ENCODE data around the gene PREX1. TPM values are rescaled to one million over a fixed set of nuclear protein-coding genes. Genes with fewer than 3 reads are reported as not detected.

The PREX1 gene
- total and polyA plus RNA-seq, 2 of the 4 experiments (the other 2 are of a cell fraction) = 0.67 to 0.72 TPM

DNA sequence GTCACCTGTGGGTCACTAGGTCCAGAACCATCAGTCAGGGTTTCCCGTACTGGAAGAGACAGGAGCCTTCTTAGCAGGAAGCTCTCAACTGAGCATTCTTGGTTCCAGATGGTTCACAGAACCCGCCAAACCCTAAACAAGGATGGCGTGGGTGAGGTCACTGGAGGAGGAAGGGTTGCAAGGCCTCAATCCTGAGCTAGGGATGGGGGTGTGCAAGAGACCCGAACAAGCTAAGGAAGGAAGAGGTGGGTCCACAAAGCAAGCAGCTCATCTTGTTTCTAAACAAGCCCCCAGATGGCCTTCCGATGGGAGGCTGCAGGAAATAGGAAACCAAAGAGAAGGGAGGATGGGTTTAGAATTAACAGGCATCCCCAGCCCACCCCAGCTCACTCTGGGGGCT lies 92.7 kb downstream of the PREX1 start:
- Histone ChIP-seq H4K5ac (ENCODE audit: low read depth, low read length) (no peak overlapping the region), H3K4me1 (ENCODE audit: control insufficient read depth, insufficient read depth, low read length) (no peaks in the 10 kb centered on the region), H3K27ac (ENCODE audit: insufficient read depth, low read length) (no peak overlapping the region), H3K18ac (ENCODE audit: low read depth, low read length) (no peak overlapping the region), H2AFZ (replicated peaks; ENCODE audit: low read length, poor library complexity) (no peak overlapping the region), H3K14ac (replicated peaks; ENCODE audit: low read depth, low read length) (no peak overlapping the region), H3K27me3 (ENCODE audit: control insufficient read depth, insufficient read depth, low read length) (peaks cover 3% of the 10 kb centered on the region; the same call in 1 of the 2 replicates), H2BK20ac (ENCODE audit: low read depth, low read length) (no peak overlapping the region), H2AK9ac (replicated peaks; ENCODE audit: low read depth, low read length, poor library complexity) (no peak overlapping the region), H4K20me1 (ENCODE audit: insufficient read depth, low read length) (no peaks in the 10 kb centered on the region), H3K79me1 (ENCODE audit: low read depth in 1 of 2, low read length in 2 of 2) (no peaks in the 10 kb centered on the region), H3K4me3 (ENCODE audit: insufficient read depth, low read depth, low read length) (no peak overlapping the region), H3K4ac (ENCODE audit: low read depth, low read length) (no peak overlapping the region), H3K9ac (ENCODE audit: low read depth, low read length) (no peak overlapping the region), H3K9me3 (ENCODE audit: control insufficient read depth, insufficient read depth, low read length) (no peaks in the 10 kb centered on the region), H2BK5ac (ENCODE audit: low read depth, low read length, poor library complexity, severe bottlenecking) (no peak overlapping the region), H2BK120ac (ENCODE audit: low read depth, low read length) (no peak overlapping the region), H2BK15ac (ENCODE audit: low read depth, low read length) (no peak overlapping the region), H2AK5ac (ENCODE audit: low read depth, low read length) (no peak overlapping the region), H3K23ac (ENCODE audit: low read depth, low read length) (no peak overlapping the region), H4K91ac (ENCODE audit: insufficient read depth, low read depth, low read length) (no peak overlapping the region), H3K4me2 (ENCODE audit: low read depth, low read length) (no peak overlapping the region), H3K36me3 (ENCODE audit: control insufficient read depth, insufficient read depth, low read length) (no peaks in the 10 kb centered on the region), H4K8ac (ENCODE audit: low read depth in 2 of 2, low read length in 2 of 2) (no peak overlapping the region), H3K9me1 (ENCODE audit: insufficient read depth, low read length) (no peaks in the 10 kb centered on the region), H3K56ac (ENCODE audit: extremely low read depth, insufficient read depth, low read length) (no peak overlapping the region)
- ATAC-seq (ENCODE audit: low read depth) = no peak
- POLR2A ChIA-PET (ENCODE audit: unreplicated experiment) = no interaction called here
- dilution Hi-C loops (cut with HindIII; ENCODE audit: low sequenced_read_pairs, unreplicated experiment) (no loop called here), intact Hi-C loops (cut with micrococcal nuclease) (no loop called here), in situ Hi-C loops (cut with MboI; ENCODE audit: low sequenced_read_pairs) (no loop called here)
- TF ChIP-seq CEBPB (IDR thresholded peaks at IDR 0.05; ENCODE audit: low read depth, low read length) = no peak
- TF ChIP-seq CHD1 (IDR thresholded peaks at IDR 0.05; ENCODE audit: low read depth, low read length) = no peak
- no peak for TF ChIP-seq NFE2L2 (IDR thresholded peaks at IDR 0.05; ENCODE audit: low read depth, low read length)
- TF ChIP-seq RFX5 (IDR thresholded peaks at IDR 0.05; ENCODE audit: low read depth, low read length) = no peak
- no peak for TF ChIP-seq RAD21 (IDR thresholded peaks at IDR 0.05; ENCODE audit: low read length)
- no peak for TF ChIP-seq POLR2A (IDR thresholded peaks at IDR 0.05; ENCODE audit: low read depth, low read length)
- no peak for TF ChIP-seq SMC3 (IDR thresholded peaks at IDR 0.05; ENCODE audit: low read depth, low read length)
- TF ChIP-seq, protein P1, sequence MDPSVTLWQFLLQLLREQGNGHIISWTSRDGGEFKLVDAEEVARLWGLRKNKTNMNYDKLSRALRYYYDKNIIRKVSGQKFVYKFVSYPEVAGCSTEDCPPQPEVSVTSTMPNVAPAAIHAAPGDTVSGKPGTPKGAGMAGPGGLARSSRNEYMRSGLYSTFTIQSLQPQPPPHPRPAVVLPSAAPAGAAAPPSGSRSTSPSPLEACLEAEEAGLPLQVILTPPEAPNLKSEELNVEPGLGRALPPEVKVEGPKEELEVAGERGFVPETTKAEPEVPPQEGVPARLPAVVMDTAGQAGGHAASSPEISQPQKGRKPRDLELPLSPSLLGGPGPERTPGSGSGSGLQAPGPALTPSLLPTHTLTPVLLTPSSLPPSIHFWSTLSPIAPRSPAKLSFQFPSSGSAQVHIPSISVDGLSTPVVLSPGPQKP (IDR thresholded peaks at IDR 0.05; ENCODE audit: borderline replicate concordance, low read depth, low read length) = no peak
- TF ChIP-seq, protein P2, sequence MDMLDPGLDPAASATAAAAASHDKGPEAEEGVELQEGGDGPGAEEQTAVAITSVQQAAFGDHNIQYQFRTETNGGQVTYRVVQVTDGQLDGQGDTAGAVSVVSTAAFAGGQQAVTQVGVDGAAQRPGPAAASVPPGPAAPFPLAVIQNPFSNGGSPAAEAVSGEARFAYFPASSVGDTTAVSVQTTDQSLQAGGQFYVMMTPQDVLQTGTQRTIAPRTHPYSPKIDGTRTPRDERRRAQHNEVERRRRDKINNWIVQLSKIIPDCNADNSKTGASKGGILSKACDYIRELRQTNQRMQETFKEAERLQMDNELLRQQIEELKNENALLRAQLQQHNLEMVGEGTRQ (IDR thresholded peaks at IDR 0.05; ENCODE audit: low read depth, low read length) = no peak
- no peak for TF ChIP-seq FOS (IDR thresholded peaks at IDR 0.05; ENCODE audit: low read depth, low read length)
- no peak for TF ChIP-seq MAFK (IDR thresholded peaks at IDR 0.05; ENCODE audit: low read depth, low read length)
- no peak for TF ChIP-seq MXI1 (IDR thresholded peaks at IDR 0.05; ENCODE audit: borderline replicate concordance, low read depth, low read length)
- TF ChIP-seq, protein P3, sequence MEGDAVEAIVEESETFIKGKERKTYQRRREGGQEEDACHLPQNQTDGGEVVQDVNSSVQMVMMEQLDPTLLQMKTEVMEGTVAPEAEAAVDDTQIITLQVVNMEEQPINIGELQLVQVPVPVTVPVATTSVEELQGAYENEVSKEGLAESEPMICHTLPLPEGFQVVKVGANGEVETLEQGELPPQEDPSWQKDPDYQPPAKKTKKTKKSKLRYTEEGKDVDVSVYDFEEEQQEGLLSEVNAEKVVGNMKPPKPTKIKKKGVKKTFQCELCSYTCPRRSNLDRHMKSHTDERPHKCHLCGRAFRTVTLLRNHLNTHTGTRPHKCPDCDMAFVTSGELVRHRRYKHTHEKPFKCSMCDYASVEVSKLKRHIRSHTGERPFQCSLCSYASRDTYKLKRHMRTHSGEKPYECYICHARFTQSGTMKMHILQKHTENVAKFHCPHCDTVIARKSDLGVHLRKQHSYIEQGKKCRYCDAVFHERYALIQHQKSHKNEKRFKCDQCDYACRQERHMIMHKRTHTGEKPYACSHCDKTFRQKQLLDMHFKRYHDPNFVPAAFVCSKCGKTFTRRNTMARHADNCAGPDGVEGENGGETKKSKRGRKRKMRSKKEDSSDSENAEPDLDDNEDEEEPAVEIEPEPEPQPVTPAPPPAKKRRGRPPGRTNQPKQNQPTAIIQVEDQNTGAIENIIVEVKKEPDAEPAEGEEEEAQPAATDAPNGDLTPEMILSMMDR (conservative IDR thresholded peaks at IDR 0.05; ENCODE audit: low read depth, low read length) = no peak
- no peak for TF ChIP-seq RCOR1 (IDR thresholded peaks at IDR 0.05; ENCODE audit: insufficient replicate concordance, low read length)
- TF ChIP-seq MAZ (IDR thresholded peaks at IDR 0.05; ENCODE audit: borderline replicate concordance, low read depth, low read length) = no peak
- TF ChIP-seq BHLHE40 (IDR thresholded peaks at IDR 0.05; ENCODE audit: low read depth, low read length) = no peak
- BruUV-seq (replicated peaks) = no TSS peak
- DNase-seq = no peak
- no CpG with 5 or more reads among the region's 5 CpGs for WGBS, 2 experiments (ENCODE audit: extremely low coverage in 2 of 2, insufficient read length in 1 of 2)
- CTCF ChIA-PET = no interaction called here
